Astrocyte (in vitro differentiated cells and primary cell): Measurements from ENCODE around the gene IL2. TPM values are rescaled to one million over a fixed set of nuclear protein-coding genes. Genes with fewer than 3 reads are reported as not detected.

Experiments
- DNase-seq: peaks from one replicate; pipeline ENCODE4 v3.0.0-alpha.2; 2010; ENCODE audit warnings: low read depth
- FAIRE-seq: peaks from 2 replicates; lab custom pipeline; 2011; peaks lifted over from hg19 to GRCh38; lab: Jason Lieb, UNC
- H2AFZ ChIP-seq: 2 replicates; pipeline ENCODE4 v1.6.0; 2012; ENCODE audit warnings: low read depth, low read length, inconsistent platforms
- H3K27ac ChIP-seq: 2 replicates; pipeline ENCODE4 v1.5.1; 2011; ENCODE audit warnings: low read depth, low read length, inconsistent platforms
- H3K27me3 ChIP-seq: 2 replicates; pipeline ENCODE4 v1.6.0; 2011; ENCODE audit warnings: low read length, inconsistent platforms; ENCODE audit not compliant: insufficient read depth
- H3K36me3 ChIP-seq: 2 replicates; pipeline ENCODE4 v1.5.1; 2011; ENCODE audit warnings: low read length, inconsistent platforms; ENCODE audit not compliant: insufficient read depth
- H3K4me1 ChIP-seq: 2 replicates; pipeline ENCODE4 v1.5.1; 2011; ENCODE audit warnings: low read length, inconsistent platforms; ENCODE audit not compliant: insufficient read depth
- H3K4me2 ChIP-seq: 2 replicates; pipeline ENCODE4 v1.6.0; 2012; ENCODE audit warnings: low read length, inconsistent platforms
- H3K4me3 ChIP-seq: 2 replicates; pipeline ENCODE4 v1.5.1; 2011; ENCODE audit warnings: low read depth, mild to moderate bottlenecking, low read length, inconsistent platforms; ENCODE audit not compliant: insufficient read depth
- H3K79me2 ChIP-seq: 2 replicates; pipeline ENCODE4 v1.6.0; 2012; ENCODE audit warnings: mild to moderate bottlenecking, low read length, inconsistent platforms; ENCODE audit not compliant: insufficient read depth
- H3K9ac ChIP-seq: 2 replicates; pipeline ENCODE4 v1.6.0; 2012; ENCODE audit warnings: mild to moderate bottlenecking, low read length, inconsistent platforms
- H3K9me3 ChIP-seq: 2 replicates; pipeline ENCODE4 v1.5.1; 2012; ENCODE audit warnings: low read depth, mild to moderate bottlenecking, low read length, inconsistent platforms; ENCODE audit not compliant: insufficient read depth
- H4K20me1 ChIP-seq: 2 replicates; pipeline ENCODE4 v1.6.0; 2012; ENCODE audit warnings: low read length, inconsistent platforms; ENCODE audit not compliant: insufficient read depth
- H3K27ac Mint-ChIP-seq: one replicate; pipeline ENCODE4 v1.8.0; 2021; ENCODE audit warnings: mild to moderate bottlenecking, mixed read lengths; ENCODE audit not compliant: unreplicated experiment
- H3K27me3 Mint-ChIP-seq: one replicate; pipeline ENCODE4 v1.8.0; 2021; ENCODE audit warnings: low read depth, mixed read lengths; ENCODE audit not compliant: unreplicated experiment
- H3K36me3 Mint-ChIP-seq: one replicate; pipeline ENCODE4 v1.8.0; 2021; ENCODE audit warnings: low read depth, mixed read lengths; ENCODE audit not compliant: unreplicated experiment
- H3K4me1 Mint-ChIP-seq: one replicate; pipeline ENCODE4 v1.8.0; 2021; ENCODE audit warnings: low read depth, mixed read lengths; ENCODE audit not compliant: unreplicated experiment
- H3K4me3 Mint-ChIP-seq: one replicate; pipeline ENCODE4 v1.8.0; 2021; ENCODE audit warnings: mild to moderate bottlenecking, moderate library complexity, mixed read lengths; ENCODE audit not compliant: unreplicated experiment
- H3K9me3 Mint-ChIP-seq: one replicate; pipeline ENCODE4 v1.8.0; 2021; ENCODE audit warnings: mild to moderate bottlenecking, mixed read lengths; ENCODE audit not compliant: unreplicated experiment
- EZH2 ChIP-seq: IDR thresholded peaks from 2 replicates; pipeline ENCODE4 v1.6.1; 2012; ENCODE audit warnings: mild to moderate bottlenecking, low read length, inconsistent platforms; ENCODE audit not compliant: insufficient read depth
- total RNA-seq: library from RNA; stranded (reverse); gene quantifications from 2 replicates; pipeline ENCODE4 v1.2.1, GENCODE V29; 2021
- TF ChIP-seq, protein P1 (sequence below): IDR thresholded peaks from 2 replicates; pipeline ENCODE4 v1.5.1; 2011; ENCODE audit warnings: low read depth, mild to moderate bottlenecking, inconsistent platforms, low read length, moderate library complexity; ENCODE audit not compliant: insufficient read depth

Gene IL2
- total RNA-seq, 1 donor from 2014 or later, result not detected

DNA sequence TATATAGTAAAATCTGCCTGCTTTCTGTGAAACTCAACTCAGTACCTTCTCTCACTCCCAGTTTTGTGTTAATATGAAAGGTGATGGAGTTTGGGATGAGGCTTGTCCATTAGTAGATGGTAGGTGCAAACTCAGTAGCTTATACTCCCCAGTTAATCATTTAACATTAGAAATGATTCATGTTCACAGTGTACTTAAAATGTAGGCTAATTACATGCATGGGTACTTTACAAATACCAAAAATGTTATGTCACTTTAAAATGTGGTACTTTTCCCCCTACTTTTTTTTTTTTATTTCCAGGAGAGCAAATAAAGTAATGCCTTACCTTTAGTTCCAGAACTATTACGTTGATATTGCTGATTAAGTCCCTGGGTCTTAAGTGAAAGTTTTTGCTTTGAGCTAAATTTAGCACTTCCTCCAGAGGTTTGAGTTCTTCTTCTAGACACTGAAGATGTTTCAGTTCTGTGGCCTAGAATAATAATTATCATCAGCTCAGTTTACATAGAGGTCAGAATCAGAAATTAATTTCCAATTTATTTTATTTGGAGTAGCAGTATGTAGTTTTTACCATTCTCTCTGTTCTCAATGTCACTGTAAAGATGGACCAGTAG is 3.0 kb downstream of the IL2 start:
- no peak for FAIRE-seq
- TF ChIP-seq, protein P1, sequence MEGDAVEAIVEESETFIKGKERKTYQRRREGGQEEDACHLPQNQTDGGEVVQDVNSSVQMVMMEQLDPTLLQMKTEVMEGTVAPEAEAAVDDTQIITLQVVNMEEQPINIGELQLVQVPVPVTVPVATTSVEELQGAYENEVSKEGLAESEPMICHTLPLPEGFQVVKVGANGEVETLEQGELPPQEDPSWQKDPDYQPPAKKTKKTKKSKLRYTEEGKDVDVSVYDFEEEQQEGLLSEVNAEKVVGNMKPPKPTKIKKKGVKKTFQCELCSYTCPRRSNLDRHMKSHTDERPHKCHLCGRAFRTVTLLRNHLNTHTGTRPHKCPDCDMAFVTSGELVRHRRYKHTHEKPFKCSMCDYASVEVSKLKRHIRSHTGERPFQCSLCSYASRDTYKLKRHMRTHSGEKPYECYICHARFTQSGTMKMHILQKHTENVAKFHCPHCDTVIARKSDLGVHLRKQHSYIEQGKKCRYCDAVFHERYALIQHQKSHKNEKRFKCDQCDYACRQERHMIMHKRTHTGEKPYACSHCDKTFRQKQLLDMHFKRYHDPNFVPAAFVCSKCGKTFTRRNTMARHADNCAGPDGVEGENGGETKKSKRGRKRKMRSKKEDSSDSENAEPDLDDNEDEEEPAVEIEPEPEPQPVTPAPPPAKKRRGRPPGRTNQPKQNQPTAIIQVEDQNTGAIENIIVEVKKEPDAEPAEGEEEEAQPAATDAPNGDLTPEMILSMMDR, result no peak
- no peak for TF ChIP-seq EZH2

DNA sequence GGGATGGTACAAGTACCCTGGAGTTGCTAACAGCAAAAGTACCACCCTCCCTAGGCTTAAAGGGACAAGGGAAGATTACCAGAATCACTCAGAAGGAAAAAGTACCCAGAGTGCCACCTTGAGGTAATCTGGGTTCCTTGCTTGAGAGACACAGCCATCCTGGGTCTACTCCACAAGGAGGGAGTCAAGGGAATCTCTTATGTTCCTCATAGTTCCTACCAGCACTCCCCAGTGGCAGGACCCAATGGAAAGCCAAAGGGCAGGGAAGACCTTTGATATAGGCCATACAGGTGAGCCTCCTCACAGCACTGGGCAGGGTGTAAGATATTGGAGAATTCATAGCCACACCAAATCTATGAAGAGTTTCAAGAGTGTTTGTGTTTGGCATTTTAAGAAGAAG is 5.7 kb downstream of the IL2 start:
- no peaks in the 10 kb centered on the region for H3K79me2 ChIP-seq
- Mint-ChIP-seq H3K9me3 (peaks cover 2% of the 10 kb centered on the region), H3K27ac (no peak overlapping the region), H3K27me3 (no peaks in the 10 kb centered on the region), H3K4me1 (no peaks in the 10 kb centered on the region), H3K36me3 (no peaks in the 10 kb centered on the region), H3K4me3 (no peak overlapping the region)
- TF ChIP-seq EZH2, result no peak
- TF ChIP-seq, protein P1, result no peak
- no peak overlapping the region for H3K4me2 ChIP-seq
- H3K4me1 ChIP-seq, result no peaks in the 10 kb centered on the region
- H3K9ac ChIP-seq, result no peak overlapping the region
- H3K9me3 ChIP-seq, result no peaks in the 10 kb centered on the region
- no peak overlapping the region for H2AFZ ChIP-seq
- FAIRE-seq, result no peak
- DNase-seq, result no peak
- no peaks in the 10 kb centered on the region for H3K36me3 ChIP-seq
- no peaks in the 10 kb centered on the region for H4K20me1 ChIP-seq
- H3K27me3 ChIP-seq, result no peaks in the 10 kb centered on the region
- H3K4me3 ChIP-seq, result no peak overlapping the region
- H3K27ac ChIP-seq, result no peak overlapping the region

More for the DNA sequence above, 3.0 kb downstream of the IL2 start:
- Mint-ChIP-seq H3K4me1 (peaks cover 2% of the 10 kb centered on the region), H3K36me3 (no peaks in the 10 kb centered on the region), H3K27ac (no peak overlapping the region), H3K4me3 (no peak overlapping the region), H3K27me3 (no peaks in the 10 kb centered on the region), H3K9me3 (peaks cover 2% of the 10 kb centered on the region)
- Histone ChIP-seq H3K9ac (no peak overlapping the region), H4K20me1 (no peaks in the 10 kb centered on the region), H3K79me2 (no peaks in the 10 kb centered on the region), H3K36me3 (no peaks in the 10 kb centered on the region), H3K4me3 (no peak overlapping the region), H3K4me2 (no peak overlapping the region), H3K27me3 (no peaks in the 10 kb centered on the region), H3K4me1 (no peaks in the 10 kb centered on the region), H3K9me3 (no peaks in the 10 kb centered on the region), H2AFZ (no peak overlapping the region), H3K27ac (no peak overlapping the region)
- DNase-seq, result no peak

DNA sequence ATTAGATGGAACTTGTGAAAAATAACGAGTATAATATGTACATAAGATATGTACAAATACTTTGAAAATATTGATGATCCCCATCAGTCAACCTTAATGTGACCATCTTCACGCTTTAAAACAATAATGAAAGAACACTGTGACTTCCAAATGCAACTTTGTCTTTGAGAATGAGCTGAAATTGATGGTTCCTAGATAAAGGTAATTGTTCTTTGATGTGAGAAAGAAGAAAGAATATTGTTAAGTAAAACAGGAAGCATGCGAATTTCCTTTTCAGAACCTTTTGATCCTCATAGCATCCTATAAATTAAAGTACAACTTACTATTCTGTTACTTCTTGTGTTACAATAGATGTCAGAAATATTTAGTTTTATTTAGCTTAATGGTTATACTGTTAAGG is 22.2 kb downstream of the IL2 start:
- no peak overlapping the region for H3K4me2 ChIP-seq
- H3K4me3 ChIP-seq, result no peak overlapping the region
- no peaks in the 10 kb centered on the region for H3K4me1 ChIP-seq
- Mint-ChIP-seq H3K27ac (no peak overlapping the region), H3K4me1 (no peaks in the 10 kb centered on the region), H3K27me3 (no peaks in the 10 kb centered on the region), H3K36me3 (no peaks in the 10 kb centered on the region), H3K4me3 (no peak overlapping the region), H3K9me3 (no peaks in the 10 kb centered on the region)
- TF ChIP-seq, protein P1, result no peak
- TF ChIP-seq EZH2, result no peak
- no peak overlapping the region for H3K9ac ChIP-seq
- H3K36me3 ChIP-seq, result no peaks in the 10 kb centered on the region
- no peaks in the 10 kb centered on the region for H3K27me3 ChIP-seq
- H4K20me1 ChIP-seq, result no peaks in the 10 kb centered on the region
- DNase-seq, result no peak
- no peak overlapping the region for H3K27ac ChIP-seq
- FAIRE-seq, result no peak
- no peaks in the 10 kb centered on the region for H3K9me3 ChIP-seq
- no peaks in the 10 kb centered on the region for H3K79me2 ChIP-seq
- H2AFZ ChIP-seq, result no peak overlapping the region
